ENCODE measurements around the gene TMEM14A. TPM values are rescaled to one million over a fixed set of nuclear protein-coding genes. Genes with fewer than 3 reads are reported as not detected.

Gene TMEM14A
- total and polyA plus RNA-seq, 3 donors from 2014 or later, result 23.7 to 33.4 (median 27.4) TPM

DNA sequence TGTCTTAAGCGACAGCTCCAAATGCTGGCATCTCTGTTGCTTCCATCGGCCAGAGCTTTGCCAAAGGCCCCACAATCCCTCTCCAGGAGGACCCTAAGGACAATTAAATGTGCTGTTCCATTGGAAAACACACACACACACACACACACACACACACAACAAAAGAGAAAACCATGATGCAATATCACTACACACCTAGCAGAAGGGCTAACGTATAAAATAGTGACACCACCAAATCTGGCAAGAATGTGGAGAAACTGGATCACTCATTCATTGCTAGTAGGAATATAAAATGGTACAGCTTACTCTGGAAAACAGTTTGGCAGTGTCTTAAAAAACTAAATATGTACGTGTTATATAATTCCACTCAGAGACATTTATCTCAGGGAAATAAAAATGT, 13.0 kb upstream of the TMEM14A start:
- TF ChIP-seq, protein P1, sequence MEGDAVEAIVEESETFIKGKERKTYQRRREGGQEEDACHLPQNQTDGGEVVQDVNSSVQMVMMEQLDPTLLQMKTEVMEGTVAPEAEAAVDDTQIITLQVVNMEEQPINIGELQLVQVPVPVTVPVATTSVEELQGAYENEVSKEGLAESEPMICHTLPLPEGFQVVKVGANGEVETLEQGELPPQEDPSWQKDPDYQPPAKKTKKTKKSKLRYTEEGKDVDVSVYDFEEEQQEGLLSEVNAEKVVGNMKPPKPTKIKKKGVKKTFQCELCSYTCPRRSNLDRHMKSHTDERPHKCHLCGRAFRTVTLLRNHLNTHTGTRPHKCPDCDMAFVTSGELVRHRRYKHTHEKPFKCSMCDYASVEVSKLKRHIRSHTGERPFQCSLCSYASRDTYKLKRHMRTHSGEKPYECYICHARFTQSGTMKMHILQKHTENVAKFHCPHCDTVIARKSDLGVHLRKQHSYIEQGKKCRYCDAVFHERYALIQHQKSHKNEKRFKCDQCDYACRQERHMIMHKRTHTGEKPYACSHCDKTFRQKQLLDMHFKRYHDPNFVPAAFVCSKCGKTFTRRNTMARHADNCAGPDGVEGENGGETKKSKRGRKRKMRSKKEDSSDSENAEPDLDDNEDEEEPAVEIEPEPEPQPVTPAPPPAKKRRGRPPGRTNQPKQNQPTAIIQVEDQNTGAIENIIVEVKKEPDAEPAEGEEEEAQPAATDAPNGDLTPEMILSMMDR (IDR thresholded peaks at IDR 0.05), result no peak
- no peak for TF ChIP-seq POLR2A (IDR thresholded peaks at IDR 0.05)
- 90 to 92% methylated on average over 4 of the region's 4 CpGs for WGBS, 2 donors
- intact Hi-C loops (cut with DNase I; ENCODE audit: low total_unique reads), result no loop called here
- no peak for DNase-seq
- no peak overlapping the region for H3K27ac ChIP-seq
- H3K36me3 ChIP-seq (ENCODE audit: low read depth, missing control alignments), result no peaks in the 10 kb centered on the region
- no peaks in the 10 kb centered on the region for H3K9me3 ChIP-seq
- no peak overlapping the region for H3K4me3 ChIP-seq
- H3K4me1 ChIP-seq, result no peaks in the 10 kb centered on the region
- no peaks in the 10 kb centered on the region for H3K27me3 ChIP-seq

DNA sequence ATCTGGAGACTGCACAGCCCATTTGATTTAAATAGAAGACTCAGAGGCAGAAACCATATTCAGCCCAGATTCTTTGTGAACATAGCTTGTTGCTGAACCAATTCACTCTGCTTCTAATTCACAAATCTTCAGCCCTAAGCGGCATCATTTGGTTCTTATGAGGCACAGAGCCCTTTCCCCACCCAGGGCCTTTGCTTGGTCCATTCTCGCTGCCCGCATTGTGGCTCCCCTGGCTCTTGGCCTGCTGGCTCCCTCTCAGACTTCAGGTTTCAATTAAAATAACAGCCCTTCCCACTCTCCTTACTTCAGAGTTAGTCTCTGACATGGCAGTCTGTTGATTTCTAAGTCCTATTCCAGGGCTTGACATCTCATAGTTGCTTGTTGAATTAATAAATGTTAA, 9.4 kb upstream of the TMEM14A start:
- intact Hi-C loops (cut with DNase I; ENCODE audit: low total_unique reads), result loop anchor here (2.0 kb wide), 1 partner anchor 245 kb away; no protein-coding TSS in a partner anchor
- H3K4me1 ChIP-seq, result peaks cover 7% of the 10 kb centered on the region
- 76 to 83% methylated on average over 3 of the region's 3 CpGs for WGBS, 2 donors
- no peaks in the 10 kb centered on the region for H3K27me3 ChIP-seq
- TF ChIP-seq, protein P1 (IDR thresholded peaks at IDR 0.05), result no peak
- TF ChIP-seq POLR2A (IDR thresholded peaks at IDR 0.05), result no peak
- H3K27ac ChIP-seq, result no peak overlapping the region
- no peak overlapping the region for H3K4me3 ChIP-seq
- H3K36me3 ChIP-seq (ENCODE audit: low read depth, missing control alignments), result no peaks in the 10 kb centered on the region
- DNase-seq, result no peak
- no peaks in the 10 kb centered on the region for H3K9me3 ChIP-seq

DNA sequence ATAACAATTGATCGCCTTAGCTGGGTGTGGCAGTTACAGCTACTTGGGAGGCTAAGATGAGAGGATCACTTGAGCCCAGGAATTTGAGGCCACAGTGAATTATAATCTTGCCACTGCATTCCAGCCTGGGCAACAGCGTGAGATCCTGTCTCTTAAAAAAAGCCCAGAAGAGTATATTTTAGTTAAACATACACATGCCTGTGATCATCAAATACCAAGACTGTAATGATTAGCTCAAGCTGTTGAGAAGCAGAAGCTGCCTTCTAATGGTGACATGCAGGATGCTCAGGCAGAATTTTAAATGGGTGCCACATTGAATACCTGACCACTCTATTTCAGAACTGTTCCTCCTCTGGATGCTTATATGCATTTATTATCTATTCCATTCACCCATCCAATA, 8.9 kb upstream of the TMEM14A start:
- peaks cover 7% of the 10 kb centered on the region for H3K4me1 ChIP-seq
- no peaks in the 10 kb centered on the region for H3K36me3 ChIP-seq (ENCODE audit: low read depth, missing control alignments)
- 93 to 94% methylated on average over 2 of the region's 2 CpGs for WGBS, 2 donors
- no peak for DNase-seq
- no peaks in the 10 kb centered on the region for H3K27me3 ChIP-seq
- intact Hi-C loops (cut with DNase I; ENCODE audit: low total_unique reads), result no loop called here
- no peak overlapping the region for H3K27ac ChIP-seq
- TF ChIP-seq, protein P1 (IDR thresholded peaks at IDR 0.05), result no peak
- no peak for TF ChIP-seq POLR2A (IDR thresholded peaks at IDR 0.05)
- H3K4me3 ChIP-seq, result no peak overlapping the region
- no peaks in the 10 kb centered on the region for H3K9me3 ChIP-seq

DNA sequence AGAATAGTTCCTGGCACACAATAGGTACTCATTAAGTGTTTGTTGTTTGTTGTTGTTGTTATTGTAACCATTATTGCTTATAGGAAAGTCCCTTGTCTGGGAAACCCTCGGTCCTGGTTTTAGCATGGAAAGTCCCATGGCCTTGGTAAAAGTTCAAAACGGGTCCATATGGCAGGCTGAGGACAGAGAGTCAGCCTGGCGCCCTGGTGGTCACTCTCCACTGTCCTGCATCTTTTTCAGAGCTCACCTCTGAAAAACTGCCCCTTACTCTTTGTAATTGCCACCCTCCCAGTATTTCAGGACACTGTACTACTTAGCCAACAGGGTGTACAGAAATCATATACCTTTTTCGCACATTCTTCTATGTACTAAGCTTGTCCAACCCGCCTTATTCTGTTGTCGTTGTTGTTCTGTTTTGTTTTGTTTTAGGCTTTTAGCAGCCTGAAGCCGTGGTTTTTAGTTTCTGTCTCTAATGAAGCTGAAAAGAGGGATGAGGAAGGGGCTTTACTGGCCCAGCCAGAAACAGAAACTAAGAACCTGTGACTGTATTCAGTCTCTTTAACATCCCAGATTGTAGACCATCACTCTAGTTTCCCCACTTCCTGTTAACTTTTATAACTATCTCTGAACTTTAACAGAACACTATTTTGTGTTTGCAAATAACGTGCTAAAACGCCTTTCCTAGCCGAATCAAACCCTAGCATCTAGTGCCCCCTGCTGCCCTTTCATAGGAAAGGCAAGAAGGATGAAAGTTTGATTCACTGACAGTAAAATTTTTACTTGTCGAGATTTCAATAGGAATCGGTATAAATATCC, 7.6 kb upstream of the TMEM14A start:
- H3K9me3 ChIP-seq, result no peaks in the 10 kb centered on the region
- WGBS, 2 donors, result 15 to 23% methylated on average over 12 of the region's 12 CpGs
- peak; percentile 43 for DNase-seq

More for the DNA sequence above, 7.6 kb upstream of the TMEM14A start:
- no peak for TF ChIP-seq POLR2A (IDR thresholded peaks at IDR 0.05)
- TF ChIP-seq, protein P1 (IDR thresholded peaks at IDR 0.05), result peak; percentile 73 to 92 (median 76)
- Histone ChIP-seq H3K27me3 (no peaks in the 10 kb centered on the region), H3K4me3 (peak overlapping the region; percentile 73 to 76), H3K36me3 (ENCODE audit: low read depth, missing control alignments) (no peaks in the 10 kb centered on the region), H3K4me1 (peaks cover 7% of the 10 kb centered on the region), H3K27ac (peak overlapping the region; percentile 51 to 72)
- intact Hi-C loops (cut with DNase I; ENCODE audit: low total_unique reads), result no loop called here

Data from testis (tissue), 3 donors.